HFF-Myc (cell line): ENCODE results near the gene TSPAN9.

Source experiments
- DNase-seq: peaks from one replicate; pipeline ENCODE4 v3.0.0-alpha.2; 2011; ENCODE audit warnings: low read depth; ENCODE audit errors: extremely low read depth
- H3K4me3 ChIP-seq: replicated peaks from 2 replicates; pipeline ENCODE4 v1.5.1; 2011; ENCODE audit warnings: low read depth, mild to moderate bottlenecking, control low read depth, low read length
- TF ChIP-seq, protein P1 (sequence below): IDR thresholded peaks from 2 replicates; pipeline ENCODE4 v1.5.1; 2012; ENCODE audit warnings: mild to moderate bottlenecking, low read depth, low read length, control low read depth; ENCODE audit errors: missing control alignments

TSPAN9 gene

DNA sequence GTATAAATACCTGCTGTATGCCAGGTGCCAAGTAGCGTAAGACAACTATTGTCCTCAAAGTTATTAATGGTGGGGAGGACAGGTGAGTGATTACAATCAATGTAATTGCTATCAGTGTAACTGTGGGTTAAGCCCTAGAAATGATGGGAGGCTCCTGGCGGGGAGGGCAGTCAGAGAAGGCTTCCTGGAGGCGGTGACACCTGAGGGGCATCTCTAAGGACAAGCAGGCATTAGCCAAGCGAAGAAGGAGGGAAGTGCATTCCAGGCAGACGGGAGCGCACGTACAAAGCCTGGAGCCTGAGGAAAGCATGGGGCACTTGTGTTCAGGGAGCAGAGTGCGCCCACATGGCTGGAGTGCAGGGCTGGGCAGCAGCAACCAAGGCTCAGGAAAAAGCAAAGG, 230.9 kb downstream of the TSPAN9 start:
- no peak overlapping the region for H3K4me3 ChIP-seq
- no peak for DNase-seq
- TF ChIP-seq, protein P1, sequence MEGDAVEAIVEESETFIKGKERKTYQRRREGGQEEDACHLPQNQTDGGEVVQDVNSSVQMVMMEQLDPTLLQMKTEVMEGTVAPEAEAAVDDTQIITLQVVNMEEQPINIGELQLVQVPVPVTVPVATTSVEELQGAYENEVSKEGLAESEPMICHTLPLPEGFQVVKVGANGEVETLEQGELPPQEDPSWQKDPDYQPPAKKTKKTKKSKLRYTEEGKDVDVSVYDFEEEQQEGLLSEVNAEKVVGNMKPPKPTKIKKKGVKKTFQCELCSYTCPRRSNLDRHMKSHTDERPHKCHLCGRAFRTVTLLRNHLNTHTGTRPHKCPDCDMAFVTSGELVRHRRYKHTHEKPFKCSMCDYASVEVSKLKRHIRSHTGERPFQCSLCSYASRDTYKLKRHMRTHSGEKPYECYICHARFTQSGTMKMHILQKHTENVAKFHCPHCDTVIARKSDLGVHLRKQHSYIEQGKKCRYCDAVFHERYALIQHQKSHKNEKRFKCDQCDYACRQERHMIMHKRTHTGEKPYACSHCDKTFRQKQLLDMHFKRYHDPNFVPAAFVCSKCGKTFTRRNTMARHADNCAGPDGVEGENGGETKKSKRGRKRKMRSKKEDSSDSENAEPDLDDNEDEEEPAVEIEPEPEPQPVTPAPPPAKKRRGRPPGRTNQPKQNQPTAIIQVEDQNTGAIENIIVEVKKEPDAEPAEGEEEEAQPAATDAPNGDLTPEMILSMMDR = no peak

DNA sequence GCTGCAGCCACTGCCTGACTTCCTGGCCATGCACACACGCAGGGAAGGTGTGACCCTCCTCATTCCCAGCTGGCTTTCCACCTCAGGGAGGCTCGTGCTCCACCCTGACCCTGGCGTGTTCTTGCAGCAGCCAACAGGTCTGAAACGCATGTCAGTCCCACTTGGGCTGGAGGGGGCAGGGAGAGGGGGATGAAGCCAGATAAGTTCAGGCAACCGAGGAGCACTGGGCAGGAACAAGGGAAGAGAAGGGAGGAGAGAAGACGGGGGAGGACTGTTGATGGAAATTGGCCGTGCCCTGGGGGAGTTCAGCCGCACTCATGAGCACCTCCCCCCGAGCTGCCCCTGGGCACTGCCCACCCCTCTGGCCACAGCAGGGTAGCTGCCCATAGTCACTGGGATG, 231.4 kb downstream of the TSPAN9 start:
- no peak for DNase-seq
- TF ChIP-seq, protein P1 = no peak
- H3K4me3 ChIP-seq = no peak overlapping the region

- TF ChIP-seq, protein P1 = no peak
- DNase-seq = no peak
- H3K4me3 ChIP-seq = no peak overlapping the region
These were observed 232.6 kb downstream of the TSPAN9 start for GRCh38 chr12:3309805-3310204.

- no peak overlapping the region for H3K4me3 ChIP-seq
- no peak for DNase-seq
- TF ChIP-seq, protein P1 = no peak
These were observed 233.3 kb downstream of the TSPAN9 start for GRCh38 chr12:3310271-3311026.

DNA sequence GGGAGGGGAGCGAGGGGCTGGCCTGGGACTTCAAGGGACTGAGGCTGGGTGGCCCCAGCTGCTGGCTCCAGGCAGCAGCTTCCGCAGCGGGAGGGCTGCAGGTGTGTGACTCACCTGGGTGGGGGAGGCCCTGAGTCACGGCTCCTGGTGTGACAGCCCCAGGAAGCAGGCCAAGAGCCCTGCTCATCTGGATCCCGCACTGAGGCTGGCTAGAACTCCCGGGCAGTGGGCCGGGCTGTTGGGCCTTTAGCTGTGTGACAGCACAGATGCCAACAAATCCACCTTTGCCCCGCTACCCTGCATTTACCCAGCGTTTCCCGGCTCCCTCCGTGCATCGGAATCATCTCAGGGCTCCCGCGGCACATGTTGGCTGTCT, 233.8 kb downstream of the TSPAN9 start:
- no peak overlapping the region for H3K4me3 ChIP-seq
- no peak for DNase-seq
- TF ChIP-seq, protein P1 = no peak

DNA sequence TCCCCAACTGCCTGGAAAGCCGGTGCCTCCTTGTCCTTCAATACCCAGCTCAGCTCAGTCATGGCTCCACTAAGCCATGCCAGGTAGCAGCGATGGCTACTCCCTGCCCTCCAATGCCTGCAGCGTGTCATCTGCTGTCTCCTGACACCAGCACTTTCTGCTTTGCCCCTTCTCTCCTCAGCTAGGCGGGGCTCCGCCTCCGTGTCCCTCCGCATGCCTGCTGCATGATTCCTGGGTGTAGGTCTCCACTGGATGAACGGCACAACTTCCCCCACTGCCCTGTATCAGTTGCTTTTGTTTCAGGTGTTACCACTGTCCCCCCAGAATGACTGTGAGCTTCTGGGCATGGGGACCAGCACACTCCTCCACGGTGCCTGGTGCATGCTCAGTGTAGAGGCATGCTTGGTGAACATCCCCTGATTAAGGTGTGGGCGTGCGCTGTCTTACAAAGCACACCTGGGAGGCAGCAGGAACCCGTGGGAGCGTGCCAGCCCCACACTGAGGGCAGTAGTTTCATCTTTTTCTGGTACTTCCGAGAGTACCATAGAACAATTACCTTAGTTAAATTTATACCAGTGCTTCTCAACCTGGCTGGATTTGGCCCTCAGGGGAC, 234.4 kb downstream of the TSPAN9 start:
- no peak overlapping the region for H3K4me3 ChIP-seq
- TF ChIP-seq, protein P1 = no peak
- no peak for DNase-seq
